CD4-positive, alpha-beta T cell treated with Interleukin-6 at 100 ng/mL for 8 hours (primary cell): ENCODE data around the gene MORC2.

ENCODE experiments used
- DNase-seq: peaks from one replicate; pipeline ENCODE4 v3.0.0-alpha.2; 2020; ENCODE audit warnings: mixed read lengths, low spot score

The MORC2 gene

DNA sequence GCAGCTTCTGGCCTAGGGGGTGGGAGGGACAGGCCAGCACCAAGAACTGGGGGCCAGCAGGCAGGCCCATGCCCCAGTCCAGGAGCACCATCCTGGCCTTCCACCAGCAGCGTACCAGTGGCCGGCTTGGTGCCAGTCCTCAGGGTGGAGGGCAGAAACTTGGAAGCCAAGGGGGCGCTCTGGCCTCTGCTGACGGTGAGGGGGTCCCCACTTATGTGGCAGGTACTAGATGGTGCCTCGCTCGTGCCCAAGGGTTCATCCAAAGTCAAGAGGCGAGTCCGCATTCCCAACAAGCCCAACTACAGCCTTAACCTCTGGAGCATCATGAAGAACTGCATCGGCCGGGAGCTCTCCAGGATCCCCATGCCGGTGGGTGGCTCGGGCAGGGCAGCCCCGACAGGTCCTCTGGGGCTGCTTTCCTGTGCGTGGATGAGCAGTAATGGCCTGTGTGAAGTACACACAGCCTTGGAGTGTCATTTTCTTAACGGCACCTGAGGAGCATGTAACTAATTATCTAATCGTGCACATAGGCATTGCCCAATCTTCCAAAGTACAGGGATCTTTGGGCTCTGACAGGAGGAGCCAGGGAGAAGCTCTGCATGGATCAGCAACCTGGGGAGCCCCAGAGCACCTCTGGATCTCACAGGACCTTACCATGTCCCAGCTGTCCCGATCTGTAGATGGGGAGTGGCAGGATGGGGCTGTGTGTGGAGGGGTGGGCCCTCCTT, 79.1 kb downstream of the MORC2 start:
- no peak for DNase-seq

DNA sequence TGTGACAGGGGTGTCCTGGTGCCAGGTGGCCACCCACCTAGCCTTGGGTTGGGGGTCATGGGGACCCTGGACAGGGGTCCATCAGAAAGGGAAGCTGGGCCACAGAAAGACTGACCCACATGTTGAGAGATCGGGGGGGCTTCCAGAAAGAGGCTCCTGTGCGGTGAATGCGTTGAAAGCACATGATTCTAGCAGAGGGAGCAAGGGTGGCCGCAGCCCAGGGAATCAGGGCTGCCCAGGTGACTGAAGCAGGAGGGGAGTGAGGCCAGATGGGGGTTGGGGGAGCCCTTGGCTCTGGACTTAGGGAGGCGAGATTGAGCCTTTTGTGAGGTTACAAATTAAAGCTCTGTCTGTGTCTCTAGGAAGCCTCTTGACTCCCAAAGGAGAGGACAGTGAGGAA, 80.7 kb downstream of the MORC2 start:
- no peak for DNase-seq

DNA sequence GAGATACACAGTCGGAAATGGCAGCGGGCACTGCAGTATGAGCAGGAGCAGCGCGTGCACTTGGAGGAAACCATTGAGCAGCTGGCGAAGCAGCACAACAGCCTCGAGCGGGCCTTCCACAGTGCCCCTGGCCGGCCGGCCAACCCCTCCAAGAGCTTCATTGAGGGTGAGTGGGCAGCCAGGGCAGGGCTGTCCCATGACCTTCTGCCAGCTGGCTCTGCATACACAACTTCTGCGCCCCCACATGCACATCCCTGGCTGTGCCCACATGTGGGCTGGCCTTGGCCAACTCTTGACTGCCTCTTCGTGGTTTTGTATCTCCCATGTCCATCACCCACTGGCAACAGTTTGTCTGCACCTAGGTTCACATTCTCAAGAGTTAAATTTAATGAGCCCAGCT, 81.1 kb downstream of the MORC2 start:
- no peak for DNase-seq

DNA sequence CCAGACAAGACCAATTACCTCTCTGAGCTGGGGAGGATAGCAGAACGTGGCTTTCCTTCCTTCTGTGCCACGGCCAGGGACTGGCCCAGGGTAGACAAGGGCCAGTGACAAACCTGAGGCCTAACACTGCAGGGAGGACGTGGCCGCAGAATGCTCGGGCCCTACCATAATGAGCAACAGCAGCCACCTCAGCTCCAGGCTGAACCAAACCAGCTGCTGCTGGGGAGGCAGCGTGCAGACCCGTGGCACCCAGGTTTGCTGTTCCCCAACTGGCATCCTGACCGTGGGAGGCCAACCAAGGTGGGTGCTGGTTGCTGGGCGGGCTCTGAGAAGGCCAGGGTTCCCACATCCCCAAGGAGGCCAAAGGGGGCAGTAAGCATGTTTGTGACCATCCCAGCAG, 83.0 kb downstream of the MORC2 start:
- no peak for DNase-seq

DNA sequence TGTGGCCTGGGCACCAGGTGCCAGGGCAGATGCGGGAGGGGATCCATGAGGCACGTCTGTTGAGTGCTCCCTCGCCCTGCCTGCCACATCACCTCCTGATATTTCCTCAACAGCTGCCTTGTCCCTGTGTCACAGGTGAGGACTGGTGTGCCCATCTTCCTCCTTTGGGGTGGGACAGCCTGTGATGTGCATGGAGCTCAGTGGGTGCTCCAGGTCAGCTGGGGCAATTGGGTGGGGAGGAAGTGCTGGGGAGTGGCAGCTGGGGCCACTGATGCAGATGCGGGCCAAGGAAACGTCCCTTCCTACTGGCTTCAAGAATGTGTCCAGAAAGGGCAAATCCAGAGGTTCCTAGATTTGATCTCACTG, 83.6 kb downstream of the MORC2 start:
- DNase-seq, result no peak

DNA sequence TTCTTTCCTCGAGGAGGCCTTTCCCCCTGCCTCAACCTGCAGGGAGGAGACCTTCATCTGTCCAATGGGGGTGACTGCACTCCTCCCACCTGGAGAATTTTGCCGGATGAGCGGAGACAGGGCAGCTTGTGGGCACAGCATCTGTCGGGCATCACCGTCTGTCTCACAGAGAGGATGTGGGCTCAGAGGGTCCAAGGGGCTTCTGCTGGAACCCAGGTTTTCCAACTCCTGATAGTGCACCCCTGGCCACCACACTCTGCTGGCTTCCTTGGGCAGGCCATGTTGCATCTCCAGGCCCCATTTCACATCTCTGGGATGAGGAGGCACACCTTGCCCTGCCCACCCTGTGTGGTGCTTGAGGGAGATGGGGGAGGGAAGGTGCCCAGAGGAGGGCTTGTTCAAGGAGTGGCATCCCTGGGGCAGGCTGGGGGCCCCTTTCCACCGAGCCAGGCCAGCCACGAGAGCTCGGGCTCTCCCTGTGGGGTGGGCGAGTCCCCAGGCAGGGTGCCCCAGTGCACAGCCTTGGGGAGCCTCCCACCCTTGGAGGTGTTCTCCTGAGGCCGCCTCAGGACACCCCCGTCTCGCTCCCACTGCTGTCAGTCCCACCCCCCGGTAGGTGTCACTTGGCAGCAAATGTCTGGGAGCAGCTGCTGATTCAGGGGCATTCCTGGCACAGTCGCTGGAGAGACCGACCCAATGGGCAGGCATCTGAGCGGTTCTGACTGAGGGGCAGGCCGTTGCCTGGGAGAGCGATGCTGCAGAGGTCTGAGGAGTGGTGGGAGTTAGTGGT, 84.2 kb downstream of the MORC2 start:
- no peak for DNase-seq

DNA sequence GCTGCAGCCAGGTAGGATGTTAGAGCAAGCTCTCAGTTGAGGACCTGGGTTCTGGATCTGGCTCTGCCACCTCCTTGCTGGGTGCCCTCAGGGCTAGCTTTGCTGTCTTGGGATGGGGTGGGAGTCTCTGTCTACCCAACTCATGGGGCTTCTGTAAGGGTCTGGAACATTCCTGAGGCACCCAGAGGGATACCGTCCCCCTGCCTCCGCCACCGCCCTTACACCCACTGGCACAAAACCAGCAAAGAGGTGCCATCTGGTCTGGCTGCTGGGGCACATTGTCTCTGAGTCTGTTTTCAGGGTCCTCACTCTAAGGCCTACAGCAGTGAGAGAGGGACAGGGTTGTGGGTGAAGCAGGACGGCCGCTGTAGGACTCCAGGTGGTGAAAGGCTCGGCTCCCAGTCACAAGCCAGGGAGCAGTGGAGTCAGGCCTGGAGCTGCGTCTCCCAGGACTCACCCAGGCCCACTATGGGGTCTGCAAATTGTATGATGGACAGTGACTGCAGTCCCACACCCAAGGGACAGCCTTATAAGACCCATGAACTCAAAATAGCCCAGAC, 84.9 kb downstream of the MORC2 start:
- DNase-seq, result no peak

DNA sequence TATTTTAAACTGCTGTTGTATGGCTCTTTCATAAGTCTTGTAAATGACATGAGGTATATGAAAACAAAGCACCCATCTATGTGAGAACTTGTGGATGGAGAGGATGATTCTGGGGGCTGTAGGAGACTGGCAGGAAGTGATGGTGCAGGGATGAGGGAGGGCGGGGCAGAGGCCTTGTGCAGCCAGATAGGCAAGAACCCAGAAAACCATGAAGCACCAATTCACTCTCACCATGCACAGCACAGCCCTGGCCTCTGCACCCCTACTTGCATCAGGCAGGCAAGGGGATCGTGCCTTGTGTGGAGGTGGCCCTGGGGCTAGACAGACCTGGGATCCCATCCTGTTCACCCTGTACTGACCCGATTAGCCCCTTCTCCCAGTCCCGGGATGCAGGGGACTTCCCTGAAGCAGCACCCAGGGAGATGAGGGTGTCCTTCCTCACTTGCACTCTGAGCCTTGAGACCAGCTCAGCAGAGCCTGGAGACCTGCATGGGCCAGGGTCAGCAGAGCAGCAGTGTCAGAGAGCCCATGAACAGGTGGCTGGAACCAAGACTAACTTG, 85.5 kb downstream of the MORC2 start:
- no peak for DNase-seq

DNA sequence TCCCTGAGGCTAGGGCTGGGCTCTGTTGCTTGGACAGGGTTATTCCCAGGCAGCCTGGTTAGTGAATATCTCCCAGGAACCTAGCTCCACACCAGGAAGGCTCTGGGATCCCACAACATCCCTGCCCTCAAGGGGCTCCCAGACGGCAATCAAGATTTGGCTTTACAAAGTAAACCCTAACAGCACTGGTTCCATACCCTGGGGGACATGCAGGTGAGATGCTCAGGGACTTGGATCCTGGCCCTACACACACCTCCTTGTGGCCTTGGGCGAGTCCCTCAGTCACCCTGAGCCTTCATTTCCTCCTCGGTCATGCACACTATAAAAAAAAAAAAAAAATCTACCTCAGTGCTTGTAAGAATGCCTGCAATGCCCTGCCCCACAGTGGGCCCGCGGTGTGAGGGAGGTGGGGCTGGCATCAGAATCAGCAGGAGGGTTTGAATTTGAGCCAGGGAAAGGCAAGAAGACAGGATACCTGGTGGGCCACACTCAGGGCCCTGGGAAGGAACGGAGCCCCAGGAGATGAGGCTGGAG, 86.3 kb downstream of the MORC2 start:
- no peak for DNase-seq

DNA sequence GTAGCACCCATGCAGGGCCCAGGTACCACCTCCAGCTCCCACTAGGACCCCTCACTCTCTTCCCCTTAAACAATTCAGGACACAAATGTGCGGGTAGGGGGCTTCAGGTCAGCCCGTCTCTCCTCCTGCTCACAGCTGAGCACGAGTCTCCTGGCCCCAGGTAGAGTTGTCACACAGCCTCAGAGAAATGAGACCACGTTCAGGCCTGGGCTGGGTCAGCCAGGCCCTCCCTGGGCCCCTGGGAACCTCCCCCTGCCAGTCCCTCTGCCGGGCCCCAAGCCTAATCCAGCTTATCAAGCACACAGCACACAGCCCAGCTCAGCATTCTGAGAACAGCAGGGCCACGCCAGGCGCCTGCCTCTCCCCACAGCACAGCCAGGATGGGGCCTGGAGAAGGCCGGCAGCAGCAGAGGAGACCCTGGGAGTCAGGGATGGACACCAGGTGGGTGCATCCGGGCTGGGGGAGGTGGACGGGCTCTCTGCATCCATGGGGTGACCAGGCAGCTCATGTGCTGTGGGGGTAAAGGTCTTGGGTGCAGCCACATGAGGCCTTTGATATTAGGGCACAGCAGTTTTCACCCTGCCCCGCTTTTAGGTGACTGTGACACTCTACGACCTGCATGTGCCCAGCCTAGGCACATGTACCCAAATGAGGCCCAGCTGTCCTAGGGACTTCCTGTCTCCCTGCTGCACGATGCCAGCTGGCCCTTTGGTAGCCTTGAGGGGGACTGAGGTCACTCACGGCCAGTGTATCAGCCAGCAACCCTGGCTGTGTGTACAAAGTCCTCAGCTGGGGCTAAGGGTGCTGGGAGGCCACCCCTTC, 87.0 kb downstream of the MORC2 start:
- DNase-seq, result no peak

DNA sequence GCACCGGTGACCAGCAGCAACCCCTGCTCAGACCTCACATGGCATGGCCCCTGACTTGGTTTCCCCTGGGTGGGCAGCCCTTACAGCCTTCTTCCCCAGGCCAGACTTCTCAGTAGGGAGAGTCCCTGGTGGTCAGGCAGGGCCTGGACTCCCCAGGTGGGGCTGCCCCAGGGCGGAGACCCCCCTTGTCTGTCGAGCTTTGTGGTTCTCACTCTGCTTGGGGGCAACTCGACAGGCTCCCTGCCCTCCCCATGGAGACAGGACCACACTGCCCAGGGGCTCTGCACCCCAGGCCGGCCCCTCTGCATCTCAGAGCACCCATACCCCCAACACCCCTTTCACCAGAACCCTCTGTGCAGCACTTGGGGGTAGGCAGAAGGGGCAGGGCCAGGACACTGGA, 87.7 kb downstream of the MORC2 start:
- no peak for DNase-seq

DNA sequence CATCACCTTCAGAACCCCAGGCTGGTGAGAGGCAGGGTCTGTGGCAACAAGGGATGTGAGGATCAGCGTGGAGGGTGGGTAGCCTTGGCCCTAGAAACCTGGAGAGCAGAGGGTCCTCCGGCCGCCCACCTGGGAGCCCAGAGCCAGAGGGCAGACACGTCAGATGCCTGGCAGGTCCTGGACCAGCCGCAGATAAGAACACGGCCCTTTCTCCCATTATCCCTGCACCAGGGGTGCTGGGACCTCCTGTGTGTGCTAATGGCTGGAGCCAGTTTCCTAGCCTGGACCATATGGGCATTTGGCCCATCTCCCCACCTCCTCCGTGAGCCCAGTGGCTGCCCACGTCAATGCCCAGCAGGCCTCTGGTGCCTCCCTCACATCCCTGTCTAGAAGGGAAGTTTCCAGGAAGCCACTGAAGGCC, 88.4 kb downstream of the MORC2 start:
- no peak for DNase-seq

DNA sequence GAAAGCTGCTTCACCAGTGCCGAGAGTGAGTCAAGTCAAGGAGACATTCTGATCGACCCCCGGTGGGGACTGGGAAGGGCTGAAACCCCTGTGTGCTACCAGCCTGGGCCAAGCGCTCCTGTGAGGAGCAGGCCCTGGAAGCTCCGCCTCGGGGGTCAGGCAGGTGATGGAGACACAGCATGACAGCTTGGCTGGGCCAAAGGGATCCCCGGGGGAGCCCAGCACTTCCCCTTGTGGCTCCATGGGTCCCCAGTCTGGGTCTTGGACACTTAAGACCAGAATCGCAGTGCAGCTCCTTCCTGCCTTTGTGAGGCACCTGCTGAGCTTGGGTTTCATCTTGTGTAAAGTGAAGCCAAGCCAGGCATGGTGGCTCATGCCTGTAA, 89.2 kb downstream of the MORC2 start:
- DNase-seq, result no peak

DNA sequence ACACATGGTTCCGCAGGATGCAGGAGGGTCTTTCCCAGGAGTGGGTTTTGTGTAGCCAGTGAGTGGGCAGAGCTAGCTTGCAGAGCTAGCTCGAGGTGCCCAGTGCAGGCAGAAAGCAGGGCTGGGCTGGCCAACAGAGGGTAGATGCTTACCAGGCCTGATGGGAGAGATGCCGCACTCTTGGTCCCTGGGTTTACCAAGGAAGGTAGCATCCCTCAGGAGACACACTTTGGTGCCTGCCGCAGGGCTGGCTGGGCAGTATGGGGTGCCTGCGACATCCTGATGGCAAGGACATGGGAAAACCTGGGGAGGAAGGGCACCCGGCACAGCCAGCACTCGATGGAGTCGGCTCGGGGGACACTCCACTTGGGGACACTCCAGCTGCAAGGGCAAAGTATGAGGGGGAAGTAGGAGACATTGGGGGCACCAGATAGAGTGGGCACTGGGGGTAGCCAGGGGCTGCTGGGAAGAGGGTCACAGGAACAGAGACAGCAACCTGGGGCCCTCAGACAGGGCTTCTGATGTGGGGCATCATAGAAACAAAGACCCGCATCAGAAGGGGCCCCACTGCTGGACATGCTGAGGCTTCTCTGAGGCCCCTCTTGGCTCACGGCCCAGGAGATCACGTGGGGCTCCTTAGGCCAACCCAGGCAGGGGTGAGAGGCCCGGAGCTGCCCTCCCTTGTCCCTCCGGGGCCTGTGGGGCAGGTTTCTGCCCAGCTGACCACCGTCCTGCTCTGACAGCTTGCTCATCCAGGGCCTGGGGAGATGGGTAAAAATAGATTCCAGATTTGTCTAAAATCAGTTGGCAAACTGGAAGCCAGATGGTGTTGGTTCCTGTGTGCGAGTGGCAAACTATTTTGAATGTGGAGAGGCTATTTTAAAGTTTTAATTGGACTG, 89.8 kb downstream of the MORC2 start:
- no peak for DNase-seq

DNA sequence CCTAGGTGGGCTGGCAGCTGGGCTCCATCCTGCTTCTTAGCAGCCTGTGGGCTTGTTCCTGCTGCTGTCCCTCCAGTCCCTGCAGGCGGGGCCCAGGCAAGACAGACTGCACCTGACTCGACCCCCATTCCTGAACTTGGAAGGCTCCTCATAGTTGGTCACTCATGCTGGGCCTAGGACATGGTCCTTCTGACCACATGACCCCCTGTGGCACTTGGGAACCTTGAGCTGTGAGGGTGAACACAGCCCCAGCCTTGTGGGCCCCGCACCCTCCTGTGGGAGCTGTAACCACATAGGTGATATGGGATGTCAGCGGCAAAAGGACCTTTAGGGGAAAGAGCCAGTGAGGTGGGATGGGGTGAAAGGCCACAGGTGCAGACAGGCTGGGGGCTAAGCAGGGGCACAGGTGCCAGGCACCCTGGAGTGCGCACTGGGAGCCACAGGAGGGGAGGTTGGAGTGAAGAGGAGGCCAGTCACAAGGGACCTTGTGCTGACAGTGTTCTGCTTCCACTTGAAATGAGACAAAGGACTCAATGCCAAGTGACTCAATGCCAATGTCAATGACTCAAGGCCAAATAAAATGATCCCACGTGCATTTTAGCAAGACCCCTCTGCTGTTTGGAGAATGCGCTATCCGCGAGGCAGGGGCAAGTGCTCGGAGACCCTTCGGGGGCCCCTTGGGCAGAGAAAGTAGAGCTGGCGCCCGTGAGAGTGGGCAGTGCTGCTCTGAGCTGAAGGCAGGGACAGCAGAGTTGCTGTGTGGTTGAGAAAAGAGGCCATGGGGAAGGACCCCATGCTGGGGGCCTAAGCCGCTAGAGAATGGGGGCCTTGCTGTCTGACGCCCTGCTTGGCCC, 90.7 kb downstream of the MORC2 start:
- DNase-seq, result no peak

DNA sequence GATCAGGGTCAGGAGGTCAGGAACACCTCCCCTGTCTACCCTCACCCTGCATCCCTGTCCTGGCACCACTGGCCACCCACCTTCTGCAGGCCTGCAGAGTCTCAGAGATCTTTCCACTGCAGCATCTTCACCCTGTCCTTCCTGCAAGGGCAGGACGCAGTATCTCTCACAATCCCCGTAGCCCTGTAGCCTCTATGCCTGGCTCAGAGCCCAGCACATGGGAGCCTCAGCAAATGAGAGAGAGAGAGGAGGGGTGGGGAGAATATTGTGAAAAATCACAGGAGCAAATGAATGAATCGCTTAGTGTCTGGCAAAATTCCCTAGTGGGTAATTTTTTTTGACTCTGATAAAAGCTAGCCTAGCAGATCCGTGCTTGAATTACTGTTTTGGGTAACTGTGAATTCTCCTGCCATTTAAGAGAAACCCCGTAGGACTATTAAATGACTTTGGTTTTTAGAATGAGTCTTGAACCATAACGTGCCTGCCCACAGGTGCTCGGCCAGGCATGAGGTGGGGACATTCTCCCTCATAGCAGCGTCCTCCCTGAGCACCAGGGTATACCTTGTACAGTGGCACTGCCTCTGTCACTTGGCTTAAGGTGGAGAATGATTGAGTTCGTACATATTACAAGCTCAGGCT, 91.5 kb downstream of the MORC2 start:
- DNase-seq, result no peak

DNA sequence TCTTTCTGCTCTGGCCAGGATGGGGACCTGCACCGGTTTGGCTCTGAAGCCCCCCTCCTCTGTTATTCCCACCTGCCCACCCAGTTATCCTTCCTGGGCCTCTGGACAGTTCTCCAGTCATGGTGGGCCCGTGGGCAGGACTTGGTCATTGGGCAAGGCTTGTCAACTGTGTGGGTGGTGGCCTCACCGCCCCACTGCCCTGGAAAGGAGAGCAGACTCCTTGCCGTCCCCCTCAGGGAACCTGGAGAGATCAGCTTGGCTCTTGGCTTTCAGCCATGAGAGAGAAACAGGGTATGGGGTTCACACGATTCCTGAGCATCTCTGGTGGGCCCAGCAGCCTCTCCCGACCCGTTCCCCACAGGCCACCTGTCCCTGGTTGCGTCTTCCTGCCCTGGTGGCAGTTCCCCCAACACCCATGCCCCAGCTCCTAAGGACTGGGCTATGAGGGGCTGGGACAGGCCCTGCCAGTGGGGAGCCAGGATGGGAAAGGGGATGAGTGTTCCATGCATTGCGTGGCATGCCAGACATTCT, 92.3 kb downstream of the MORC2 start:
- no peak for DNase-seq

DNA sequence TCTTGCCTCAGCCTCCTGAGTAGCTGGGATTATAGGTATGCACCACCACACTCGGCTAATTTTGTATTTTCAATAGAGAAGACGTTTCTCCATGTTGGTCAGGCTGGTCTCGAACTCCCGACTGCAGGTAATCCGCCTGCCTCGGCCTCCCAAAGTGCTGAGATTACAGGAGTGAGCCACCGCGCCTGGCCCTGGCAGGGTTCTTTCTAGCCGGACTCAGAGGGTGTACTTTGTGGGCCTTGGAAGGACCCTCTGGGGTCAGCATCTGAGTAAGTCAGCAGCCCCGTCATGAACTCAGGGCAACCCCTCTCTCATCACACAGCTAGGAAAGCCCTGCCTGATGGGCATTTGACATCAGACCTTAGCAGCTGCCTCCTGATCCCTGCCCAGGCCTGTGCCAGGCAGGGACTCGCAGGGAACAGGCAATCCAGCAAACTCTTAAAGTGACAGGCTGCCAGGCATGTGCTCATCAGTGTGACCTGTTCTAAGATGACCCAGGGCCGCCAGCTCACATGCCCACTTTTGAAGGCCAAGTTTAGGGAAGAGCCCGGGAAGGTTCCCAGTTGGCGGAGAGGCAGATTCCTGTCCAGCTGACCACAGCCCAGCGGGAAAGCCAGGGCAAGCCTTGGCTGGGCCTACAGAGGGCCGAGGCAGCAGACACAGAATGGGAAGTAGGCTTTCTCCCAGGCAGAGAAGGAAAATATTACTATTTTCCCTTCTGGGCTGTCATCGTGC, 92.9 kb downstream of the MORC2 start:
- no peak for DNase-seq
